AG10803 (cell line): Measurements from ENCODE around the gene BCAS3.
"Not testable (repeated sequence)": the region's sequence is repeated elsewhere in the genome, so short reads cannot be mapped to it uniquely, and the experiment has no call there.

ENCODE experiments used
- DNase-seq: peaks from one replicate; pipeline ENCODE4 v3.0.0; 2010; ENCODE audit warnings: low read depth
- H3K4me3 ChIP-seq: 2 replicates; pipeline ENCODE4 v1.5.1; 2011; ENCODE audit warnings: mild to moderate bottlenecking, low read length, control low read depth
- TF ChIP-seq, protein P1 (sequence below): conservative IDR thresholded peaks from 2 replicates; pipeline ENCODE4 v1.5.1; 2011; ENCODE audit warnings: mild to moderate bottlenecking, low read length, control low read depth, inconsistent platforms

Gene BCAS3

DNA sequence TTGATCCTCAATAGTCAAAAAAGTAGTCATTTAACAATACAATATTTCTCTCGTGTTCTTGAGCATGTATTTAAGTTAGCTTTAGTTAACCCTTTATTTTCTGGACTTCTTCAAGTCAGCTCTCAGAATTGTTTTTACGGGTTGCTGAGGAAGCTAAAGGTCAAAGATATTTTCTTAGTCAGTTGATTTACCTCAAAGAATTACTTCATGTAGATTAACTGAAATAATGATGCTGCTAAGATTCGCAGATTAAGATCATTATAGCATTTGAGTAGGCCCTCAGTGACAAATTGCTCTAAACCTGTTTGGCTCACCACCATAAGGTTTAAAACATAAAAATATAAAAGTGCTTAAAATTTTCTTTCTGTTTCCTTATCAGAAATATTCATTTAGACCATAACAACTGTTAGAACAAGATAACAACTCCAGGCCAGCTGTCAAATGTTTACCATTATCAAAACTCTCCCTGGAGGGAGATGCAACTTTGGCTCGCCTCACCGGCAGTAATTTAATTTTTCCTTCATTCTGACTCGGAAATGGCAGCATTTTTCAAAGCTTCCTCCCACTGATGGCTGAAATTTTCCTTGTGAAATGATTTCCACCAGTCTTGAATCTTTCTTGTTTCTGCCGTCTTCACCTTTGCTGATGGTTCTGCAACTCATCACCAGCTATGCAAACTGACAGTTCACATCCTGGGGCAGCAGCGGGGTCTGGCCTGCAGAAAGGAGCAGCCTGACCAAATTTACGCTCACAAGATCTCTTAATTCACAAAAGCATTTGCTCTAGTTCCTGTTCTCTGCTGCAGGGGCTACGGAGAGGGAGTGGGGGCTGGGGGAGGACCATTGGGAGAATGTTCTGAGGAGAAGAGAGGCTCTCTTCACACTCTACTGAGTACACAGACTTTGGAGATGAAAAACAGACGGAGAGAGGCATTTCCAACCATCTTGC, 467.2 kb downstream of the BCAS3 start:
- DNase-seq, result no peak
- H3K4me3 ChIP-seq, result no peak overlapping the region
- TF ChIP-seq, protein P1, sequence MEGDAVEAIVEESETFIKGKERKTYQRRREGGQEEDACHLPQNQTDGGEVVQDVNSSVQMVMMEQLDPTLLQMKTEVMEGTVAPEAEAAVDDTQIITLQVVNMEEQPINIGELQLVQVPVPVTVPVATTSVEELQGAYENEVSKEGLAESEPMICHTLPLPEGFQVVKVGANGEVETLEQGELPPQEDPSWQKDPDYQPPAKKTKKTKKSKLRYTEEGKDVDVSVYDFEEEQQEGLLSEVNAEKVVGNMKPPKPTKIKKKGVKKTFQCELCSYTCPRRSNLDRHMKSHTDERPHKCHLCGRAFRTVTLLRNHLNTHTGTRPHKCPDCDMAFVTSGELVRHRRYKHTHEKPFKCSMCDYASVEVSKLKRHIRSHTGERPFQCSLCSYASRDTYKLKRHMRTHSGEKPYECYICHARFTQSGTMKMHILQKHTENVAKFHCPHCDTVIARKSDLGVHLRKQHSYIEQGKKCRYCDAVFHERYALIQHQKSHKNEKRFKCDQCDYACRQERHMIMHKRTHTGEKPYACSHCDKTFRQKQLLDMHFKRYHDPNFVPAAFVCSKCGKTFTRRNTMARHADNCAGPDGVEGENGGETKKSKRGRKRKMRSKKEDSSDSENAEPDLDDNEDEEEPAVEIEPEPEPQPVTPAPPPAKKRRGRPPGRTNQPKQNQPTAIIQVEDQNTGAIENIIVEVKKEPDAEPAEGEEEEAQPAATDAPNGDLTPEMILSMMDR, result no peak

DNA sequence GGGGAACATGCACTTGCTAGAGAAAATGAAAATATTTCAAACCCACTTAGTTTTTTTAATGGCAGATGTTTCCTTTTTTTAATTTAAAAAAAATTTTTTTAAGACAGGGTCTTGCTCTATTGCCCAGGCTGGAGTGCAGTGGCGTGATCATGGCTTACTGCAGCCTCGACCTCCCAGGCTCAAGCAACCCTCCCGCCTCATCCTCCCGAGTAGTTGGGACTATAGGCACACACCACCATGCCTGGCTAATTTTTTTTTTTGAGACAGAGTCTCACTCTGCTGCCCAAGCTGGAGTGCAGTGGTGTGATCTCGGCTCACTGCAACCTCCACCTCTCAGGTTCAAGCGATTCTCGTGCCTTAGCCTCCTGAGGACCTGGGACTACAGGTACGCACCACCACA, 469.2 kb downstream of the BCAS3 start:
- H3K4me3 ChIP-seq, DNase-seq: not testable (repeated sequence)

DNA sequence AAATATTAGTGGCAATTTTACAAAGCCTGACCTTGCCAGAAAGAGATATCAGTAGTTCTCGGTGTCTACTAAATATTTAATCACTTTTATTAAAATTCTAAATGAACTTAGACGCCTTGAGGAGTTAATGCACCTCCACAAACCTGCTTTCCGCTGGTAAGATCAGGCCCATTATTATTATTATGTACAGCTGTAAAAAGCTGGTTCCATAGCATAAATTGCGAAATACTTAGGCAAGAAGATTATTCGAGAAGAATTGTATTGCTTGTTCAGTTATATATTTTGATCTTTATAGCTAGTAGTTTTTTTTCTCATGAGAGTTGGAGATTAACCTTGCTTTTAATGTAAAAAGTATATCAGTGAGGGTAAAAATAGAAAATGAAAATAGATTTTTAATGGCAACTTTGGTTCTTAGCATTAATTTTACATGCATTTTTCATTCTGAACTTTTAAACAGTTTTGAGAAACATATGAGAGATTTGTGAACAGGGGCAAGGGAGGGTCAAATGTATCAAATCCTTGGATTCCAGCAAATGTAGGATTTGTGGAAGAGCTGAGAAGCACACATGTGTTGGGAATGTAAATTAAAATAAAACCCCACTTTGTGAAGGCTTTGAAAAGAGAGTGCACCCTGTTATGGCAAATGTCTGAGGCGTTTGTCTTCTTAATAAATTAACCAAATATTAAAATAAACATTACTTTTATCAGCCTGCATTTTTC, 471.6 kb downstream of the BCAS3 start:
- no peak for DNase-seq
- no peak overlapping the region for H3K4me3 ChIP-seq
- TF ChIP-seq, protein P1, result no peak

DNA sequence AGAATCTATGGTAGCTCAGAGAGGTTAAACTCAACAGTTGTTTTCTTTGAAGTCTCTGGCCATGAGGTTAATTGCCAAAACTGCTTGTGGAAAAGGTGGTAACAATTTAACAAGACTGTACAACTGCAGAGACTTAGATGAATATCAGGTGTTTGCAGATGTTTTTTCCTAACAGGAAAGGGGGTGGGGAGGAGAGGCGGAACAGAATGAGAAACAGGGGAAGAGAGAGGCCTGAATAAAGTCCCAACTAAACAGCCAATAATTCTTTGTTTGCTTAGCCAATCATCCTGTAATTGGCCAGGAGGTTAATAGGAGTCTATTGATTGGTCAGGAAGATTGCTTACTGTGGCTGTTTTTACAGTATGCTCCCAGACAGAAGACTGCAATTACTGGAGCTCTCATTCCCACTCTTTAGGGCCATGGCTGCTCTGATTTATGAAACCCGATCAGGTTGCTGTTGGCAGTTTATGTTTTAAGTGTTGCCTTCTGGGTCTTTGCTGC, 472.3 kb downstream of the BCAS3 start:
- DNase-seq, result no peak
- TF ChIP-seq, protein P1, result no peak
- H3K4me3 ChIP-seq, result no peak overlapping the region

DNA sequence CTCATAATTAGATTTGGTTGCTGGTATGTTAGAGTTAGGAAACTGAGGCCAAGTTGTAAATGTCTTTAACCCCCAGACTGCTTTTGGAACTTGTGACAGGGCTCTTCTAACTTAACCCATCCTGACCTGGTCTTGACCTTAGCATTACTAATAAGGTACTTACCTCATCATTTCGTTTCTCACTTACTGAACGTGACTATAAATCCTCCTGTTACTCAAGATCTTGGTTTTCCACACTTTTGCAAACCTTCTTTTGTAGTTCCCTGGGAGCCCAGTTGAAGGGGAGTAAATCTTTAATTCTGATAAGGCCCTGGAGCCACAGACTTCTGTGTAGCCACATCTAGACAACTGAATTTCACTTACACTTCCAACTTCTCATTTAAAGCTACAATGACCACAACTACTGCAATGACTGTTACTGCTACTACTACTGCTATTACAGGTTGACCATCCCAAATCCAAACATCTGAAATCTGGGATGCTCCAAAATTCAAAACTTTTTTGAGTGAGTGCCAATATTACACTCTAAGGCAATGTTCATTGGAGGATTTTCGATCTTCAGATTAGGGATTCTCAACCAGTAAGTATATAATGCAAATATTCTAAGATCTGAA, 473.1 kb downstream of the BCAS3 start:
- no peak for DNase-seq
- no peak overlapping the region for H3K4me3 ChIP-seq
- TF ChIP-seq, protein P1, result no peak

DNA sequence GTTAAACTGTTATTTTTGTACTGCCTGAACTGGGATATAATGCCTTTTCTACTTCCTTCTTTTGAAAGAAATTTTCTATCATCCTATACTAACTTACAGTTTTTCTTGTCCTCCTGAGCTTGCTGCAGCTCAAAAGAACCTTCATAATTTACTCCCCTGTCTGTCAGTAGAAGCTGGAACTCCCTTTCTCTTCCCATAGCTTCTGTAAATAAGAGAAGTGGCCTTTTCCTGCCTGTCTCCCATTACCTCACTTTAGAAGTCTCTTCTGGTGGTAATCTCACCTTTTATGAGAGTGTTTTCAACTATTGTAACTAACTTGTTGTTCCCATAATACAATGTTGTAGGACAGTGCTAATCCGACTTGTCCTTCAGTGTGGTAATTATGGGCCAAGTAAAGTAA, 475.2 kb downstream of the BCAS3 start:
- no peak for DNase-seq
- TF ChIP-seq, protein P1, result no peak
- H3K4me3 ChIP-seq, result no peak overlapping the region

DNA sequence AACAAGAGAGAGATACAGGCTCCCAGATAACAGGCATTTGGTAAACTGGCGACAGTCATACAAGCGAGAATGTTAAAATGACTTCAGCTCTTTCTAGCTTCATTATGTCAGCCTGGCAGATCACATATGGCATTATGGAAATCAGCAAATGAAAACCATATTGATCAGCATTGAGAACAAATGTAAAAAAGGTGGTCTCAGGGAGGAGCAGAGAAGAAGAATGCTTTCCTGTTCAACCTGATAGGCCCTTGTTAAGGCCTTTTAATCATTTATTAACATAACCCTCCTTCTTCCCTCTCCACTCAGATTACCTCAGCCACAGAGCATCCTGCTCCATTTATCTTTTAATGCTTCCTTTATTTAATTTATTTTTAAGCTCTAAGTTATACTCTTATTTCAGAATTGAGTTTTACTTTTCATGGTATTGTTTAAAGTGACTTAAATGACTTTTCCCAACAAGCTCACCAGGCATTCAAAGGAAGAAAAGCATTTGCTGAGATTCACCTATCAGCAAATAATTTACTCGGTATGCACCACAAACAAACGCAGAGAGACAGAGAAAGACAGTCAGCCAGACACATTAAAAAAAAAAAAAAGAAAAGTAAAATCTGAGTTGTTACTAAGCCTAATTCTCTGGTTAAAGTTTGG, 478.1 kb downstream of the BCAS3 start:
- no peak overlapping the region for H3K4me3 ChIP-seq
- DNase-seq, result no peak
- TF ChIP-seq, protein P1, result no peak
